ENCODE results near the gene MYOCD.
A peak's percentile ranks its signal among the peaks of the same experiment; 100 is the strongest.

Gene MYOCD

DNA sequence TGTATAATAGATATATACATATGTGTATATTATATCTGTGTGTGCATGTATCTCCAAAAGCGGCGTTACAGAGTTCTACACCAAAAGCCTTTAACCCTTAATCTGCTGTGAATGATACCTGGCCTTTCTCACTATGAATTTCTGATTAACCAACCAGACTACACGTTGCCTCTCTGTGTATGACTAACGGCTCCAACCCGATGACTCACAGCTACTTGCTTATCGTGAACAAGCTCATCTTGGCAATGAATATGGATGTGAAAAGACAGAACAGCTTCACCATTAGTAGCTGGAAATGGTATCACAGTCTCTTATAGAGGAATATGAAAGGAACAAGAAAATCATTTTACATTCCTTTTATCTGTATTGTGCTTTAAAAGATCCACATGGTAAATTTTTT, 99.9 kb downstream of the MYOCD start:
- no peaks in the 10 kb centered on the region for H3K9me3 ChIP-seq (ENCODE audit: control insufficient read depth, low read length)
- no peak overlapping the region for H3K4me2 ChIP-seq (ENCODE audit: low read length)
- H2AFZ ChIP-seq = no peak overlapping the region
- no peaks in the 10 kb centered on the region for H3K36me3 ChIP-seq (ENCODE audit: control insufficient read depth, insufficient read depth, low read length)
- TF ChIP-seq, protein P1, sequence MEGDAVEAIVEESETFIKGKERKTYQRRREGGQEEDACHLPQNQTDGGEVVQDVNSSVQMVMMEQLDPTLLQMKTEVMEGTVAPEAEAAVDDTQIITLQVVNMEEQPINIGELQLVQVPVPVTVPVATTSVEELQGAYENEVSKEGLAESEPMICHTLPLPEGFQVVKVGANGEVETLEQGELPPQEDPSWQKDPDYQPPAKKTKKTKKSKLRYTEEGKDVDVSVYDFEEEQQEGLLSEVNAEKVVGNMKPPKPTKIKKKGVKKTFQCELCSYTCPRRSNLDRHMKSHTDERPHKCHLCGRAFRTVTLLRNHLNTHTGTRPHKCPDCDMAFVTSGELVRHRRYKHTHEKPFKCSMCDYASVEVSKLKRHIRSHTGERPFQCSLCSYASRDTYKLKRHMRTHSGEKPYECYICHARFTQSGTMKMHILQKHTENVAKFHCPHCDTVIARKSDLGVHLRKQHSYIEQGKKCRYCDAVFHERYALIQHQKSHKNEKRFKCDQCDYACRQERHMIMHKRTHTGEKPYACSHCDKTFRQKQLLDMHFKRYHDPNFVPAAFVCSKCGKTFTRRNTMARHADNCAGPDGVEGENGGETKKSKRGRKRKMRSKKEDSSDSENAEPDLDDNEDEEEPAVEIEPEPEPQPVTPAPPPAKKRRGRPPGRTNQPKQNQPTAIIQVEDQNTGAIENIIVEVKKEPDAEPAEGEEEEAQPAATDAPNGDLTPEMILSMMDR (IDR thresholded peaks at IDR 0.05) = no peak
- no peak overlapping the region for H3K27ac ChIP-seq
- H3K9ac ChIP-seq = no peak overlapping the region
- H3K79me2 ChIP-seq = no peaks in the 10 kb centered on the region
- no peak overlapping the region for H3K4me3 ChIP-seq (ENCODE audit: low read depth, low read length)
- no peaks in the 10 kb centered on the region for H3K4me1 ChIP-seq
- H3K27me3 ChIP-seq (ENCODE audit: control insufficient read depth, insufficient read depth, low read length) = no peaks in the 10 kb centered on the region

DNA sequence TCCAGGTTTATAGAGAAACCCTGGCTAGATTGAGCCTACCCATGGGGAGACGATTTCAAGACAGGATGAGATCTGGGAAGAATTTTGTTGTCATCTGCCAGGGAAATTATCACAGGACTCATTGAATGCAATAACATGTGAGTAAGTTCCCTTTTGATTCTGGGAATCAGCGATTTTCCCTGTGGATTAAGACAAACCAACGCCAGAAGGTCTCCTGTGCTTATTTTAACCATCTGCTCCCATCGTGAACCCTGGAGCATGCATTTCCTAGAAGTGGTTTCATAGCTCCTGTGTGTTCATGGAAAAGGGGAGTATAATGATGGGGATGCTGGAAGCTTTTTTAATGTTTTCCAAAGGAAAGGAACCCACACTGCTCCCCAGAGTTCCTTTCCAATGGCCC, 102.6 kb downstream of the MYOCD start:
- Histone ChIP-seq H3K27ac (no peak overlapping the region), H3K79me2 (no peaks in the 10 kb centered on the region), H3K36me3 (ENCODE audit: control insufficient read depth, insufficient read depth, low read length) (no peaks in the 10 kb centered on the region), H3K9ac (no peak overlapping the region), H3K9me3 (ENCODE audit: control insufficient read depth, low read length) (no peaks in the 10 kb centered on the region), H3K4me2 (ENCODE audit: low read length) (no peak overlapping the region), H3K4me1 (no peaks in the 10 kb centered on the region), H2AFZ (no peak overlapping the region), H3K4me3 (ENCODE audit: low read depth, low read length) (no peak overlapping the region), H3K27me3 (ENCODE audit: control insufficient read depth, insufficient read depth, low read length) (no peaks in the 10 kb centered on the region)
- TF ChIP-seq, protein P1 (IDR thresholded peaks at IDR 0.05) = no peak

DNA sequence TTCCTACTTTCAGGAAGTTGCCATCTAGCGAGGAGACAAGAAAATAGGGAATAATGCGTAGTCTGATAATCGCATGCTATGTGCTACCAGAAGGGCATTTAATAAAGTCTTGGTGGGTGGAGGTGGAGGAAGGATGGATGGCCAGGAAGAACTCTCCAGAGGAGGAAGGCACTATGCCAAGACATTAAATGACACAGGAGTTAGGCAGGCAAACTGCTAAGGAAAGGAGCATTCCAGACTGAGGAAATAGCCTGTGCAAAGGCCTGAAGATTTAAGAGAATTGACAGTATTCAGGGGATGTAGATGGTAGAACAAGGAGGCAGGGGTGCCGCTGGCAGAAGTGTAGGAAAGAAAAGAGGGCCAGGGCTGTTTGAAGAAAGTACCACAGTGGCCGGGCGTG, 104.3 kb downstream of the MYOCD start:
- no peaks in the 10 kb centered on the region for H3K36me3 ChIP-seq (ENCODE audit: control insufficient read depth, insufficient read depth, low read length)
- no peak overlapping the region for H3K4me2 ChIP-seq (ENCODE audit: low read length)
- H3K27ac ChIP-seq = no peak overlapping the region
- H3K79me2 ChIP-seq = no peaks in the 10 kb centered on the region
- H3K27me3 ChIP-seq (ENCODE audit: control insufficient read depth, insufficient read depth, low read length) = no peaks in the 10 kb centered on the region
- no peak overlapping the region for H3K9ac ChIP-seq
- H3K4me3 ChIP-seq (ENCODE audit: low read depth, low read length) = no peak overlapping the region
- TF ChIP-seq, protein P1 (IDR thresholded peaks at IDR 0.05) = no peak
- no peaks in the 10 kb centered on the region for H3K9me3 ChIP-seq (ENCODE audit: control insufficient read depth, low read length)
- H3K4me1 ChIP-seq = no peaks in the 10 kb centered on the region
- no peak overlapping the region for H2AFZ ChIP-seq

DNA sequence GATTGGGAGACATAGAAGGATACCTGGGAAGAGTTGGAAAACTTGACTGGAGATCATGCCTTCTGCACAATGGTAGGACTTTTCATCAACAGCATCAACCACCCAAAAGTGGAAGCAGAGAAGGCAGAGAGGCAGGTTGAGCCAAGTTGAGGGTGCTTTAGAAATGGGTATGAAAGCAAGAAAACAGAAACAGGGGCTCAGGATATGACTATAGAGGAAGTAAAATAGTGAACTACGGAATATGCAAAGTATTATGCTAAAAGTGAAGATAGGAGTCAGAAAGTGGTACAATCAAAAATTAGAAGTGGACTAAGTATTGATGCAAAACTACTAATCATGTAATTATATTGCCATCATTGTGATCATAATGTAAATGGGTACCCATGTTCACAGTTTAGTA, 107.5 kb downstream of the MYOCD start:
- TF ChIP-seq, protein P1 (IDR thresholded peaks at IDR 0.05) = no peak
- Histone ChIP-seq H3K27me3 (ENCODE audit: control insufficient read depth, insufficient read depth, low read length) (no peaks in the 10 kb centered on the region), H3K4me3 (ENCODE audit: low read depth, low read length) (no peak overlapping the region), H3K79me2 (no peaks in the 10 kb centered on the region), H3K4me2 (ENCODE audit: low read length) (no peak overlapping the region), H3K9me3 (ENCODE audit: control insufficient read depth, low read length) (no peaks in the 10 kb centered on the region), H3K36me3 (ENCODE audit: control insufficient read depth, insufficient read depth, low read length) (no peaks in the 10 kb centered on the region), H3K9ac (no peak overlapping the region), H3K4me1 (no peaks in the 10 kb centered on the region), H2AFZ (no peak overlapping the region), H3K27ac (no peak overlapping the region)

DNA sequence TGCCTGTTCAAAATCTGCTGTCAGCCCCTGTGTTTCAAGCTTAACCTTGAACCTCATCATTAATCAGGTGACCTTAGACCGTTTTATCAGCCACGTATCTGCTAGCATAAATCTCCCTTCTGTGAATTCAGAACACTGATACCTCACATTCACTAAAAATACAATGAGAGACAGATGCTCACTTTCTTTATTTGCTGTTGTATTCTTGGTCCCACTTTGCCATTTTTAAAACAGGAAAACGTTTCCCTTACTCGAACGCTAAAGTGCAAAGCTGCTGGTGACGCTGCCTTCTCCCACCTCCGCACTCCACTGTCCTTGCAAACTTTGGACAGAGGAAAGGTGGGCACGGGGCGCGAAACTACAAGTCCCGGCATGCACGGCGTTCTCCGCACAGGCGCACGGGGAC, 123.4 kb downstream of the MYOCD start:
- peaks cover 25% of the 10 kb centered on the region for H3K79me2 ChIP-seq
- H3K27ac ChIP-seq = peak overlapping the region; percentile 75
- no peak overlapping the region for H3K9ac ChIP-seq
- H3K4me3 ChIP-seq (ENCODE audit: low read depth, low read length) = peak overlapping the region; percentile 58
- no peaks in the 10 kb centered on the region for H3K27me3 ChIP-seq (ENCODE audit: control insufficient read depth, insufficient read depth, low read length)
- peaks cover 6% of the 10 kb centered on the region for H3K4me1 ChIP-seq
- H3K9me3 ChIP-seq (ENCODE audit: control insufficient read depth, low read length) = no peaks in the 10 kb centered on the region
- peak overlapping the region; percentile 74 for H3K4me2 ChIP-seq (ENCODE audit: low read length)
- no peaks in the 10 kb centered on the region for H3K36me3 ChIP-seq (ENCODE audit: control insufficient read depth, insufficient read depth, low read length)
- peak overlapping the region; percentile 89 for H2AFZ ChIP-seq
- TF ChIP-seq, protein P1 (IDR thresholded peaks at IDR 0.05) = no peak

All from parathyroid adenoma (tissue), 2 donors.